ENCODE measurements around the gene TCF19. TPM values are rescaled to one million over a fixed set of nuclear protein-coding genes. Genes with fewer than 3 reads are reported as not detected.
"Not testable (repeated sequence)": the region's sequence is repeated elsewhere in the genome, so short reads cannot be mapped to it uniquely, and the experiment has no call there.

The TCF19 gene
- total RNA-seq, 1 donor from 2014 or later = 34.1 TPM

DNA sequence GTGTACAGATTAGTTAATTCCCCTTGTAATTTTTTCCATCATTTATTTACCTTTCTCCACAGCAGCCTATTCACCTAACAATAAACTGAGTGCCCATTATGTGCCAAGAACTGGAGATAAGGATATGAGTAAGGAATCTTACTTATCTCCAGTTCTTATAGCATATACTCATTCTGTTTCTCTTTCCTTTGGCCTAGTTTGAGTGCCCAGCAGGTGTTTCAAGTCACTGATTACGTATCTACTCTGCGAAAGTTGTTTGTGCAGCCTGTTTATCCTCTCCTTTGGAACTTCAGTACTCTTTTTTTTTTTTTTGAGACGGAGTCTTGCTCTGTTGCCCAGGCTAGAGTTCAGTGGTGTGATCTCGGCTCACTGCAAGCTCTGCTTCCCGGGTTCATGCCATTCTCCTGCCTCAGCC lies 29.4 kb downstream of the TCF19 start:
- no peak for DNase-seq (ENCODE audit: low read depth)
- no peak overlapping the region for H3K4me3 ChIP-seq (ENCODE audit: low read depth, low read length)
- TF ChIP-seq, protein P1, sequence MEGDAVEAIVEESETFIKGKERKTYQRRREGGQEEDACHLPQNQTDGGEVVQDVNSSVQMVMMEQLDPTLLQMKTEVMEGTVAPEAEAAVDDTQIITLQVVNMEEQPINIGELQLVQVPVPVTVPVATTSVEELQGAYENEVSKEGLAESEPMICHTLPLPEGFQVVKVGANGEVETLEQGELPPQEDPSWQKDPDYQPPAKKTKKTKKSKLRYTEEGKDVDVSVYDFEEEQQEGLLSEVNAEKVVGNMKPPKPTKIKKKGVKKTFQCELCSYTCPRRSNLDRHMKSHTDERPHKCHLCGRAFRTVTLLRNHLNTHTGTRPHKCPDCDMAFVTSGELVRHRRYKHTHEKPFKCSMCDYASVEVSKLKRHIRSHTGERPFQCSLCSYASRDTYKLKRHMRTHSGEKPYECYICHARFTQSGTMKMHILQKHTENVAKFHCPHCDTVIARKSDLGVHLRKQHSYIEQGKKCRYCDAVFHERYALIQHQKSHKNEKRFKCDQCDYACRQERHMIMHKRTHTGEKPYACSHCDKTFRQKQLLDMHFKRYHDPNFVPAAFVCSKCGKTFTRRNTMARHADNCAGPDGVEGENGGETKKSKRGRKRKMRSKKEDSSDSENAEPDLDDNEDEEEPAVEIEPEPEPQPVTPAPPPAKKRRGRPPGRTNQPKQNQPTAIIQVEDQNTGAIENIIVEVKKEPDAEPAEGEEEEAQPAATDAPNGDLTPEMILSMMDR (conservative IDR thresholded peaks at IDR 0.05; ENCODE audit: low read depth, low read length) = no peak

DNA sequence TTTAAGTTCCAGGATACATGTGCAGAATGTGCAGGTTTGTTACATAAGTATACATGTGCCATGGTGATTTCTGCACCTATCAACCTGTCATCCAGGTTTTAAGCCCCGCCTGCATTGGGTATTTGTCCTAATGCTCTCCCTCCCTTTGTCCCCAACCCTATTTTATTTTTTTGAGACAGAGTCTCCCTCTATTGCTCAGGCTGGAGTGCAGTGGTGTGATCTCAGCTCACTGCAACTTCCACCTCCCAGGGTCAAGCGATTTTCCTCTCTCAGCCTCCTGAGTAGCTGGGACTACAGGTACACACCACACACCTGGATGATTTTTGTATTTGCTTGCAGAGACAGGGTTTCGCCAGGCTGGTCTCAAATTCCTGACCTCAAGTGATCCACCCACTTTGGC lies 30.8 kb downstream of the TCF19 start:
- not testable (repeated sequence) for H3K4me3 ChIP-seq (ENCODE audit: low read depth, low read length); DNase-seq (ENCODE audit: low read depth)

DNA sequence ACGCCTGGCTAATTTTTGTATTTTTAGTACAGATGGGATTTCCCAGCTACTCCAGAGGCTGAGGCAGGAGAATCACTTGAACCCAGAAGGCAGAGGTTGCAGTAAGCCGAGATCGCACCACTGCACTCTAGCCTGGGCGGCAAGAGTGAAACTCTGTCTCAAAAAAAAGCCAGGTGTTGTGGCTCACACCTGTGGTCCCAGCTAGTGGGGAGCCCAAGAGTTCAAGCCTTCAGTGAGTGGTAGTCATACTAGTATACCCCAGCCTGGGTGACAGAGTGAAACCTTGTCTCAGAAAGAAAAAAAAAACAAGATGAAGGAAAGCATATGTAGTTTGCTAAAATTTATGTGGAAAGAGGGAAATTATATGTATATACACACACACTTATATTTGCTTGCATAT lies 32.1 kb downstream of the TCF19 start:
- TF ChIP-seq, protein P1 (conservative IDR thresholded peaks at IDR 0.05; ENCODE audit: low read depth, low read length) = no peak
- DNase-seq (ENCODE audit: low read depth) = no peak
- H3K4me3 ChIP-seq (ENCODE audit: low read depth, low read length) = no peak overlapping the region

DNA sequence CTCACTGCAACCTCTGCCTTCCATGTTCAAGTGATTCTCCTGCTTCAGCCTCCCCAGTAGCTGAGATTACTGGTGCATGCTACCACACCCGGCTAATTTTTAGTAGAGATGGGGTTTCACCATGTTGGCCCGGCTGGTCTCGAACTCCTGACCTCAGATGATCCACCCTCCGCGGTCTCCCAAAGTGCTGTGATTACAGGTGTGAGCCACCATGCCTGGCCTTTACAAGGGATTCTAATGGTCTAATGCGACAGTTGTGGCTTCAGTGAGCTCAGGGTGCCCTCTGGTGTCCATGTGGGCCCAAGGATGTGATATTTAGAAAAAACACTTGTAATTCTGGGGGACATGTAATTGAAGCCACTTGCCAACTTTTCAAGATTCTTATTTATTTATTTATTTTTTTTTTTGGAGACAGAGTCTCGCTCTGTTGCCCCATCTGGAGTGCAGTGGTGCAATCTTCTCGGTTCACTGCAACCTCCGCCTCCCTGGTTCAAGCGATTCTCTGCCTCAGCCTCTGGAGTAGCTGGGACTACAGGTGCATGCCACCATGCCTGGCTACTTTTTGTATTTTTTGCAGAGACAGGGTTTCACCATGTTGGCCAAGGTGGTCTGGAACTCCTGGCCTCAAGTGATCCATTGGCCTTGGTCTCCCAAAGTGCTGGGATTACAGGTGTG lies 34.2 kb downstream of the TCF19 start:
- H3K4me3 ChIP-seq (ENCODE audit: low read depth, low read length); DNase-seq (ENCODE audit: low read depth): not testable (repeated sequence)
- TF ChIP-seq, protein P1 (conservative IDR thresholded peaks at IDR 0.05; ENCODE audit: low read depth, low read length) = peak; percentile 76

DNA sequence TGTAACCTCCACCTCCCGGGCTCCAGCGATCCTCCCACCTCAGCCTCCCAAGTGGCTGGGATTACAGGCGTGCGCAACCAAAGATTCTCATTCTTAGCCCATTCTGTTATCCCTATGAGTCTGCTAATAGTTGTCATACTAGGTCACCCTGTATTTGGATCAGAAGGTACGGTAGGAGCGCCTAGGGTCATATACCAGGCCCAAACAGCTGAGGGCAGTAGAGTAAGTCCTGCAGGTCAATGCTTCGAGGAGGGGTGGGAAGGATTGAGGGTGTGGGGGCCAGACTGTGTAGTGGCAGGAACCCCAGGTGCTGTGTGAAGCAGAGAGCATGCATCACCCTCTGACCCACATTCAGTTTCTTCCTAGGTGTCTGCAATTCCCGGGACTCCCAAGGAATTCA lies 34.8 kb downstream of the TCF19 start:
- TF ChIP-seq, protein P1 (conservative IDR thresholded peaks at IDR 0.05; ENCODE audit: low read depth, low read length) = peak; percentile 40
- DNase-seq (ENCODE audit: low read depth) = no peak
- H3K4me3 ChIP-seq (ENCODE audit: low read depth, low read length) = no peak overlapping the region

DNA sequence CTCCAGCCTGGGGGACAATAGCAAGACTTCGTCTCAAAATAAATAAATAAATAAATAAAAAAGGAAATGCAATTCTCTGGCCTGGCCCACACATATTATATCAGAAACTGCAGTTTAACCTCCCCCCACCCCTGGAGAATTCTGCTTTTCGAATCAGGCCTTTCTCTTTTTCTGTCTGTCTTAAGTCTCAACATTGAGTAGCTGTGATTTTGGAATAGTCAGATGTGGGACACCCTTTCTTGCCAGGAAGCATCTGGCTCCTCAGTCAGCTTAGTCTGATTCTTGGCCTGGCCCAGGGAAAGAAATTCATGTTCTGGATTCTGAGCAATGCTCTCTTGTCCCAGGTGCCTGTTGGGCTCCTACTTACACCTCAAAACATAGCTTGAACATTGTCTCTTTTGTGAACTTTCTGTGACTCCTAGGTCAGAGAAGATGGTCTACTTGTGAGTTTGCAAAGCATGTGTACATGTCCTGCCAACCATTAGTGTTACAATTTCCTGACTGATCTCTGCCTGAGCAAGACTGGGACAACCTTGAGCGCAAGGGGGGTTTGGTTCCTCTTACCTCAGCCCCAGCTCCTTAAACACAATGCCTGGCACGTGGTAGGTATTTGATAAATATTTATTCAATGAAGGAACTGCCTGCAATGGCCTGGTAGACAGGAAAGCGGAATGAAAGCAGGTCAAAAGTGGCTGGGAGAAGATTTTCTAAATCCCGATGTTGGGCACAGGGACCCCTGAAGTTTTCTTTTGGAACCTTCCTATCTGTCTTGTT lies 35.9 kb downstream of the TCF19 start:
- no peak for DNase-seq (ENCODE audit: low read depth)
- H3K4me3 ChIP-seq (ENCODE audit: low read depth, low read length) = no peak overlapping the region
- TF ChIP-seq, protein P1 (conservative IDR thresholded peaks at IDR 0.05; ENCODE audit: low read depth, low read length) = no peak

DNA sequence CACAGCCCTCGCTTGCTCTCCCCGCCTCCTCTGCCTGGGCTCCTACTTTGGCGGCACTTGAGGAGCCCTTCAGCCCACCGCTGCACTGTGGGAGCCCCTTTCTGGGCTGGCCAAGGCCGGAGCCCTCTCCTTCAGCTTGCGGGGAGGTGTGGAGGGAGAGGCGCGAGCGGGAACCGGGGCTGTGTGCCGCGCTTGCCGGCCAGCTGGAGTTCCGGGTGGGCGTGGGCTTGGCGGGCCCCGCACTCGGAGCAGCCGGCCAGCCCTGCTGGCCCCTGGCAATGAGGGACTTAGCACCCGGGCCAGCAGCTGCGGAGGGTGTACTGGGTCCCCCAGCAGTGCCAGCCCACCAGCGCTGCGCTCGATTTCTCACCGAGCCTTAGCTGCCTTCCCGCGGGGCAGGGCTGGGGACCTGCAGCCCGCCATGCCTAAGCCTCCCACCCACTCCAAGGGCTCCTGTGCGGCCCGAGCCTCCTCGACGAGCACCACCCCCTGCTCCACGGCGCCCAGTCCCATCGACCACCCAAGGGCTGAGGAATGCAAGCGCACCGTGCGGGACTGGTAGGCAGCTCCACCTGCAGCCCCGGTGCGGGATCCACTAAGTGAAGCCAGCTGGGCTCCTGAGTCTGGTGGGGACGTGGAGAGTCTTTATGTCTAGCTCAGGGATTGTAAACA lies 37.1 kb downstream of the TCF19 start:
- not testable (repeated sequence) for DNase-seq (ENCODE audit: low read depth); H3K4me3 ChIP-seq (ENCODE audit: low read depth, low read length)

DNA sequence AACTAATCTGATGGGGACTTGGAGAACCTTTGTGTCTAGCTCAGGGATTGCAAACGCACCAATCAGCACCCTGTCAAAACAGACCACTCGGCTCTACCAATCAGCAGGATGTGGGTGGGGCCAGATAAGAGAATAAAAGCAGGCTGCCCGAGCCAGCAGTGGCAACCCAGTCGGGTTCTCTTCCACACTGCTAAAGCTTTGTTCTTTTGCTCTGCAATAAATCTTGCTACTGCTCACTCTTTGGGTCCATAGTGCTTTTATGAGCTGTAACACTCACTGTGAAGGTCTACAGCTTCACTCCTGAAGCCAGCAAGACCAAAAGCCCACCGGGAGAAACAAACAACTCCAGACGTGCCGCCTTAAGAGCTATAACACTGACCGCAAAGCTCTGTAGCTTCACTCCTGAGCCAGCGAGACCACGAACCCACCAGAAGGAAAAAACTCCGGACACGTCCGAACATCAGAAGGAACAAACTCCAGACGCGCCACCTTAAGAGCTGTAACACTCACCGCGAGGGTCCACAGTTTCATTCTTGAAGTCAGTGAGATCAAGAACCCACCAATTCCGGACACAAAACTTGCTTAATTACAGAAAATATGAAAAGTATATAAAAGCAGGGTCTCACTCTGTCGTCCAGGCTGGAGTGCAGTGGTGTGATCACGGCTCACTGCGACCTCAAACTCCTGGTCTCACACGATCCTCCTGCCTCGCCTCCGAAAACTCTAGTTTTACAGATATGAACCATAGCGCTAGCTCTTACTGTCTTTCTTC lies 38.0 kb downstream of the TCF19 start:
- not testable (repeated sequence) for DNase-seq (ENCODE audit: low read depth); H3K4me3 ChIP-seq (ENCODE audit: low read depth, low read length)

Measured in epithelial cell of proximal tubule (primary cell).